NCI-H2171 (cell line): ENCODE data around the gene NTHL1.

Experiments
- DNase-seq: peaks from one replicate; lab custom pipeline; 2025; lab: John Stamatoyannopoulos, UW

Gene NTHL1

DNA sequence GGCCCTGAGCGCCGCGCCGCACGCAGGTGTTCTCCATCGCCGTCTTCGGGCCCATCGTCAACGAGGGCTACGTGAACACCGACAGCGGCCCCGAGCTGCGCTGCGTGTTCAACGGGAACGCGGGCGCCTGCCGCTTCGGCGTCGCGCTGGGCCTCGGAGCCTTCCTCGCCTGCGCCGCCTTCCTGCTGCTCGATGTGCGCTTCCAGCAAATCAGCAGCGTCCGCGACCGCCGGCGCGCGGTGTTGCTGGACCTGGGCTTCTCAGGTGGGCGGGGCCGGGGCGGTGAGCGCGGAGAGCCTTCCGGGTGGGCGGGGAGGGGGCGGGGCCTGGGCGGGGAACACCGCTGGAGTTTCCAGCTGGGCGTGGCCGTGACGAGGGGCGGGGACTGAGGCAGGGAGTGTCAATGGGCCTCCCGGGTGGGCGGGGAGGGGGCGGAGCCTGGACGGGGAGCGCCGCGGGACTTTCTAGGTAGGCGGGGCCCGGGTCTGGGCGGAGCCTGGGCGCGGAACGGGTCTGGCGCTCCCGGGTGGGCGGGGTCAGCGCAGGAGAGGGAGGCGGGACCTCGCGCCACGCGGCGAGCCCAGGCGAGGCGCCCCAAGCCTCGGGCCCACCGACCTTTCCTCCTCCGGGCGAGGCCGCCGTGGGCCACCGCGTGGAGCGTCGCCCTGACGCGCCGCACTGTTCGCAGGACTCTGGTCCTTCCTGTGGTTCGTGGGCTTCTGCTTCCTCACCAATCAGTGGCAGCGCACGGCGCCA is 55.5 kb downstream of the NTHL1 start:
- no peak for DNase-seq

- no peak for DNase-seq
Observed at GRCh38 chr16:1991588-1991947, 56.1 kb downstream of the NTHL1 start.

- DNase-seq, result no peak
Observed at GRCh38 chr16:1991135-1991551, 56.5 kb downstream of the NTHL1 start.

DNA sequence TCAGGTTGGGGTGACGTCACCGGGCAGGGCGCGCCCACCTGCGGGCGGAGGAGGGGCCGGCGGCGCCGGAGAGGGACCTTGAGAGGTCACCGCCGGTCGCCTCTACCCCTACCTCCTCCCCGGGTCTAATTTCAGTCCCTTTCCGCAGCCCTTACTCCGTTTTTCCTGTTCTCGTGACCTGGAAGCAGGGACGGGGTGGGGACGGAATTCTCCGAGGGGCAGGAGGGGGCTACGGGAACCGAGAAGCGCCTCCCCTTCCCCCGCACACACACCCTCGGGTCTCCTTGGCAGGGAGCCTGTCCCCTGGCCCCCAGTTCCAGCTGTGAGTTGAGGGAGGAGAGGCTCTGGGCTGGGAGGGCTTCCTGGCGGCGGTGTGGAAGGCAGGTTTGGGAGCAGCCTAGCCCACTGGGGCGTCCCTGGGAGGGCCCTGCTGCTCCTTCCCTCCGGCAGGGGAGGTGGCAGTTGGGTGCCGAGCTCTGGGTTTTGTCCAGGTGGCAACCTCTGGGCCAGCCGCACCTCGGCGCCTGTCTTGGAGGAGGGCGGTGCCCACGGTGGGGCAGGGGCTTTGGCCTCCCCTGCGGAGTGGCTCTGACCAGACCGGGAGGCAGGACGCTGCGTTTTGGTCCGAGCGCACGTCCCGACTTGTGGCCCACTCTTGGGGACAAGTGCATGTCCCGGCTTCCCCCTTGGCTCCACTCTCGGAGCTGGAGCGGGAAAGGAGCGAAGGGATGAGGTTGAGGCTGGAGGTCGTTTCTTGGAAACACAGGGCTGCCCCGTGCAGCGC is 57.1 kb downstream of the NTHL1 start:
- DNase-seq, result peak; percentile 46

DNA sequence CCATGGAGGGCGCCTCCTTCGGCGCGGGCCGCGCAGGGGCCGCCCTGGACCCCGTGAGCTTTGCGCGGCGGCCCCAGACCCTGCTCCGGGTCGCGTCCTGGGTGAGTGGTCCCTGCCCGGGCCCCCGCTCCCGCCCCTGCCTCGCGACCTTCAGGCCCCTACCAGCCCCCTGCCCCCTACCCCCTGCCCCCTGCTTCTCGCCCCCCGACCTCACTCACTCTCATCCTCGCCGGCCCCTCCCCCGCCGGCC is 57.6 kb downstream of the NTHL1 start:
- no peak for DNase-seq
